T-helper 2 cell (primary cell): Measurements from ENCODE around the gene KRTAP5-6.

Experiments used
- DNase-seq, 5 experiments: peaks; one replicate each; pipeline versions ENCODE4 v3.0.0 to v3.0.0-alpha.2; 2012 to 2022

The KRTAP5-6 gene

DNA sequence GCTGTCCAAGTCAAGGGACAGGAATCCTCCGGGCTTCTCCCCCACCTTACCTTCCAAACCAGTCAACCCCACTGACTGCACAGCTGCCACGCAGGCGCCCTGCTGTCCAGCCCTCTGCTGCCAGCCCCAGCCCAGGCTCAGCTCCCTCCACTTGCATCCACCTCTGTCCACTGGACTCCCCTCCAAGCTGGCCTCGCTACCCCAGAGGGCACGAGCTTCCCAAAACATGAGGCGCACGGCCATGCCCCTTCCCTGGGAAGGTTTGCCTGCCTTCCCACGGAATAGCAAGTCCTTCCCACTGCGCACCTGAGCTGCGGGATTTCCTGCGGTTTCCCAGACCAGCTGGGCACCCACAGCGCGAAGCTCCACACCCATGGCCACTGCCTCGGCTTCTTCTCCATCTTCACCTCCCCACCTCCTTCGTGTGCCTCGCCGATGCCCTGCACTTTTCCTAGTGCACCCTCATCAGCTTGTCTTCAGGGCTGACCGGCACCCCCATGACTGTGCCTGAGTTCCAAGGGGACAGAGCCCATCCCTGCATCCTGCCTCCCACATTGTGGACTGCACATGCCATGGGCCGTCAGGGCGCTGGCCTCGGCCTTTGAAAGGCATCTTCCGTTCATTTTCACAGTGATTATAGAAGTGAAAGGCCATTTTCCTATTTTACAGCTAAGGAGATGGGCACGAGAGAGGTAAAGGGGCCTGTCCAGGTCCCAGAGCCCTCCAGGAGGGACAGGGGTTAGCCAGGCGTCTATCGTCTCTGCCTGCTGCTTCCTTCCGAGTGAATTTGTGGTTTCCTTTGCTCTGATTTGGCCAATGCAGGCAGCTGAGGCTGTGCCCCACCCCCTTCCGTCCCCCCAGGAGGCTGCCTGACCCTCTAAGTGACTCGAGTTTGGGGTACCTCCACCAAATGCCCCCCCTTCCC lies 37.0 kb downstream of the KRTAP5-6 start:
- DNase-seq, result no peak

DNA sequence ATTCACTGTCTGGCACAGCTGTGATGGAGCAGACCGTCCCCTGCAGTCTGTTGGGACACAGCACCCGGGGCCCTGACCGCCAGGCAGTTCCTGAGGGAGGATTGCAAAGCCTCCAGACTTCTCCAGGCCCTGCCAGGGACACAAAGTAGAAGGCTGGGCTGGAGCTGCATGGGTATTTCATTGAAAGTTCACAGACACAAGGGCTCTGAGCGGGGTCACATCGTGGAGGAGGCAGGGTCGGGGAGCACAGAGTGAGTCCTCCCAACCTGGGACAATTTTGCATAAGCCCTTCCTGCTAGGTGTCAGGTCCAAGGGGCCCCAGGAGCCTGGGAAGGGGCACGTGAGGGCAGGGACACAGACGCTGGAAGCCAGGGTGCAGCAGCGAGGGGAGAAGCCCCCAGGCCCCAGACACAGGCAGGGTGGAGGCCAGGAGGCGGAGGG lies 37.7 kb downstream of the KRTAP5-6 start:
- DNase-seq, result no peak

GRCh38 chr11:1735271-1735670 lies 38.3 kb downstream of the KRTAP5-6 start:
- no peak for DNase-seq

- DNase-seq, result no peak
These were observed 39.5 kb downstream of the KRTAP5-6 start for GRCh38 chr11:1736447-1736992.

DNA sequence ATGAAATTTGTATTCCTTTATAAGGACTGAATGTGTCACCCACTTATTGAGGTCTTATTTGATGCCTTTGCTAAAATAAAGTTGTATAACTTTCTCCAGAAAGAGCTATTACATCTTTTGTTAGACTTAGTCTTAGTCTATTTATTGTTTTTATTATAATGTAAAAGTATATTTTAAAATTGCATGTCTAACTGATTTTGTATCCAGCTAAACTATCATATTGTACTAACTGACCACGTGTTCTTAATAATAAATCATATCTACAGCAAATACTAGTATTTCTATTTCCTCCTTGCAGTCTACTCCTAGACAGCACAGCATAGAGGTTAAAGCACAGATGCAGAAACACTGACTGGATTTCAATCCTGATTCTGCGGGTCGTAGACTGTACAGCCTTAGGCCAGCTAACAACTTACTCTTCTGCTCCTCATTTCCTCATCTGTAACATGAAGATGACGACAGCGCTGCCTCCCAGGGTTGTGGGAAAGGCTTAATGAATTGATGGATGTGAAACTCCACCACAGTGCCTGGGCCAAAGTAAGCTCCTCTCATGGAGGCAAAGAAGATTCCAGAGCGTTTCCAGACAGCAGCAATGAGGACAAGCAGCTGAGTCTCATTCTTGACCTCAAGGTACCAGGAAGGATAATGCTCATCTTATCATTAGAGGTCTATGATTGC lies 40.2 kb downstream of the KRTAP5-6 start:
- DNase-seq, result no peak

- DNase-seq, result no peak
These were observed 41.4 kb downstream of the KRTAP5-6 start for GRCh38 chr11:1738380-1738779.

DNA sequence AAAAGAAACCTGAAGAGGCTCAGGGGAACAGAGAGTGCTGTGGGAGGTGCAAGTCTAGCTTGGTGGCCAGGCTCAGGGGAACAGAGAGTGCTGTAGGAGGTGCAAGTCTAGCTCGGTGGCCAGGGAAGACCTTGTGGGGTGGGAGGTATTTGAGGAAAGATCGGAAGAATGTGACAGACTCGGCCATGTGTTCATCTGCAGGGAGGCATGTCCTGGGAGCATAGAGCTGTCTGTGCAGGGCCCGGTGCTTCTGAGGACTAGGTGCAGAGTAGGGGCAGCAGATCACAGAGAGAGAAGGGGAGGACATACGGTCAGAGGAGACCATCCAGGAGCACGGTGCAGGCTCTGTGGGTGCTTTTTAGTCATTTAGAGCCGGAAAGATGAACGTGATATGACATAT lies 42.6 kb downstream of the KRTAP5-6 start:
- DNase-seq, result no peak

- no peak for DNase-seq
These were observed 44.0 kb downstream of the KRTAP5-6 start for GRCh38 chr11:1740786-1741530.

GRCh38 chr11:1741741-1742140 lies 44.7 kb downstream of the KRTAP5-6 start:
- no peak for DNase-seq

- no peak for DNase-seq
These were observed 45.4 kb downstream of the KRTAP5-6 start for GRCh38 chr11:1742371-1742770.

- no peak for DNase-seq
These were observed 46.0 kb downstream of the KRTAP5-6 start for GRCh38 chr11:1742869-1743584.

DNA sequence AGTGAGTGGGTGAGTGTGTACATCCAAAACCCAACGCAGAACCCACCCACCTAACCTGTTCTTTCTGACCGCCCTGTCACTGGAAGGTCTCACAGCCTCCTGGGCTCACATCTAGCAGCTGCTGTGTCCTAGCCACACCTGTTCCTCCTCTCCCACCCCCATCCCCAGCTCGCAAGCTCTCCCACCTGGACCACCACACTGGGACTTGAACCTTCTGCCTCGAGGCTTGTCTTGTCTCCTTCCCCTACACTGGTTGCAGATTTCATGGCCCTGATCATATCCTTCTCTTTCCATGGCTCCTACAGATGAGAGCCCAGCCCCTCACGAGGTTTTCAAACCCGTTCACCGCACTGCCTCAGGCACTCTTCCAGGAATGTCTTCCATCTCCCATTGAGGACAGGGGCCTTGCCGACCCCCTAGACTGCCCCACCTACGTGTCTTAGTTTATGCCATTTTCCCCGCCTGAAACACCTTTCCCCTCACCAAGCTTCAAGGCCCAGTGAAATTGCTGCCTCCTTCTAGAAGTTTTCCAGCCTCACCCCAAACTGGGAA lies 46.7 kb downstream of the KRTAP5-6 start:
- no peak for DNase-seq

GRCh38 chr11:1744137-1744886 lies 47.3 kb downstream of the KRTAP5-6 start:
- DNase-seq, result no peak

GRCh38 chr11:1744891-1745700 lies 48.1 kb downstream of the KRTAP5-6 start:
- no peak for DNase-seq

GRCh38 chr11:1745701-1746320 lies 48.8 kb downstream of the KRTAP5-6 start:
- DNase-seq, result no peak

GRCh38 chr11:1746511-1746931 lies 49.5 kb downstream of the KRTAP5-6 start:
- DNase-seq, result no peak

DNA sequence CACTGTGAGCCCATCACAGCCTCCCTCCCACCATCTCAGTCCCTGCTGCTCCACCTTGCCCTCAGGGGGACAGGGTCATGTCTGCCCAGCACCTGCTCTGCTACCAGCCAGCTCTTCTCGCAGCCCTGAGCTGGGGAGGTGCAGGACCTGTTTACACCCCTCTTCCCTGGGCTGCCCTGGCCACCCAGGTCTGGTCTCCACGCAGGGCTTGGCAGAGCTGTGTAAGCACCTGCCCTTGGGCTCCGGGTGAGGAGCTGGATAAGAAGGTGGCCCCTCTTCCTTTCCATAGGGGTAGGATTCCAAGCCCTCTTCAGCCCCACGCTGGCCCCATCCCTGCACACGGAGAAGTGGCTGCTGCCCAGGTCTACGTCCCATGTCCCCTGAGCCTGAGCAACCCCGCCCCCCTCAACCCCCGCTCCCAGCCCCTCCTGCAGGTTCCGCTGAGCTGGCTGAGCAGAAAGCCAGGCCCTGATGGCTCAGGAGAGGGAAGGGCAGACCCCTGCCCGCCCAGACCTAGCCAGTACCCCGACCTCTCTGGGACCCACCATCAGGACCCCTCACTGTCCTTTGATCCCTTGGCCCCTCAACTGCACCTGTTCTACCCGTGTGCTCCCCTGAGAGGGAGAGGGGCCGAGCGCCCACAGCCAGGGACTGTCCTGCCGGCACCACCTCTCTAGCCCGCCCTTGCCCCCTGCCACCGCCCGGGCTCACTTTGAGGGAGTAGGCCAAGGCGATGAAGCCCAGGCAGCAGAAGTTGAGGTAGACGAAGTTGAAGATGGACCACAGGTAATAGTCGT lies 50.2 kb downstream of the KRTAP5-6 start:
- no peak for DNase-seq
